SKM-1 (cell line): ENCODE results near the gene GNPTG.

Experiments
- DNase-seq: peaks from one replicate; lab custom pipeline; 2025; ENCODE audit not compliant: unreplicated experiment; lab: John Stamatoyannopoulos, UW

GNPTG gene

DNA sequence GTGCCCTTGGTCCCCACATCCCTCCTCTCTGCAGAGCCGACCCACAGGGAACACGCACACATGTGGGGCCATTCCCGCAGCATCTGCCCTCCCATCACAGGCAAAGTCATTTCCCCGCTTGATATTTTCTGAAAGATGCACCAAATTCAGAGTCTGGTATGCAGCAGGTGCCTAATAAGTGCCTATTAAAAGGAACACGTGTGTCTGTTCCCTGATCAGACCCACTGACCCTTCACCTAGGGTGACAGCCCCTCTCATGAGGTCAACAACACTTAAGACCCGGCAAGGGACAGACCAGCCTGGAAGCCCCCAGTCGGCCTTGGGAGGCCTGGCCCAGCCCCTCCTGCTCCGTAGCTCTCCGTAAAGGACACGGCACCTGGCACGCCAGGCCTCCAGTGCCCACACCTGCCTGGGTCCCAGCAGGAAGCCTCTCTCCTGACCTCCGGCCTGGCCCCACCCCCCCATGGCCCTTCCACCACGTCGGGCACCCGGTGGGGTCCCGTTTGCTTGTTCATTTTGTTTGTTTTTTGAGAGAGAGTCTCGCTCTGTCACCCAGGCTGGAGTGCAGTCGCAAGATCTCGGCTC, 42.7 kb downstream of the GNPTG start:
- no peak for DNase-seq

DNA sequence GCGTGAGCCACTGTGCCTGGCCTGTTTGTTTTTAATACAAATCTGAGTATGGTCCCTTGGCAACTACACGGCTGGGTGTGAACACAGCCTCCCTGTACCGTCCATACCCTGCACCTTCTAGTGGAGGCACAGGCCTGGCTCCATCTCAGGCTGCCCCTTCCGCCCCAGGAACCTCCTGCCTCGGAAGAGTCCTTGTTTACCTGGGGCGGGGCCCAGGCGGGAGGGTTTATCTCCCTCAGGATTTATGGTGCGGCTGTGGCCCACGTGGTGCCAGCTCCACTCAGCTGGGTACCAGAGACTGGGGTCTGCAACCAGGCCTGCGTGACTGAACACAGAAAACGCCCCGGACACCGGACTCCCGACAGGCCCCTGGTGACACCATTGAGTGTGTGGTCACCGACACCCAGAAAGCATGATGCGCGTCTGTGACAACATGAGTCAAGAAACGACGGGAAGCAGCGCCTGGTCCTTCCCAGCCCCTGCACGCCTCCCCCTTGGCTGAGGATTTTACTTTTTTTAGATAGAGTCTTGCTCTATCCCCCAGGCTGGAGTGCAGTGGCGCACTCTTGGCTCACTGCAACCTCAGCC, 43.8 kb downstream of the GNPTG start:
- DNase-seq = no peak

DNA sequence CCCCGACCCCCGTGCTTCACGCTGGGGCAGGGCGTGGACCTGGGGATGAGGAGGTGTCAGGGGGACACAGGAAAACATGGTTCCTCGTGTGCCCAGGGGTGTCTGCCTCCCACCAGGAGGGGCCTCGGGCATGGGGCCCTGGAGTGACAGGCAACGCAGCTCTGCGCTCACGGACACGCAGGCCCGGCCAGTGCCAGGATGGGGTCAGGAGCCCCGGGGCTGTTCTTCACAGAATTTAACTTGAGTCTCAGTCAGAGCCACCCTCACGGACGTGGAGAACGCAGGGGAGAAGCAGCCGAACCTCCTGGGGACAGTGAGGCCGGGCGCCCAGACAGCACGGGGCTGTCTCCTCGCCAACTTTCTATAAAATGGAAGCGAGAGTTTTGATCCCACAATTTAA, 46.0 kb downstream of the GNPTG start:
- no peak for DNase-seq

DNA sequence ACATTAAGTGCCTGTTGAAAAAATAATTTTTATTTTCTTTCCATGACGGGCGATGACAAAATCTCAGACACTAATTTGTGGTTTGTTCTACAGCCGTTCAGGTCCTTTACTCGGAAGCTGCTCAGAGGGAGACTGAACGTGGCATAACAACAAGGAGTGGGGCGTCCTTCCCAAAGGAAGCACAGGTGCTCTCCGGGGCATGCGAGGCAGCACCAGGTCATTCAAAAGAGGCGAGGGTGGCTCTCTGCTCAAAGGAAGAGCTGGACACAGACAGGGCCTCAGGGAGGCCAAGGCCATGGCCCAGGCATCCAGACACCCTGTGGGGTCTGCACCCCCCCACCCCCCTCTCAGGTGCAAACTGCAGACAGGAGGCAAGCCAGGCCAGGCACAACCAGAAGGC, 46.6 kb downstream of the GNPTG start:
- DNase-seq = no peak

DNA sequence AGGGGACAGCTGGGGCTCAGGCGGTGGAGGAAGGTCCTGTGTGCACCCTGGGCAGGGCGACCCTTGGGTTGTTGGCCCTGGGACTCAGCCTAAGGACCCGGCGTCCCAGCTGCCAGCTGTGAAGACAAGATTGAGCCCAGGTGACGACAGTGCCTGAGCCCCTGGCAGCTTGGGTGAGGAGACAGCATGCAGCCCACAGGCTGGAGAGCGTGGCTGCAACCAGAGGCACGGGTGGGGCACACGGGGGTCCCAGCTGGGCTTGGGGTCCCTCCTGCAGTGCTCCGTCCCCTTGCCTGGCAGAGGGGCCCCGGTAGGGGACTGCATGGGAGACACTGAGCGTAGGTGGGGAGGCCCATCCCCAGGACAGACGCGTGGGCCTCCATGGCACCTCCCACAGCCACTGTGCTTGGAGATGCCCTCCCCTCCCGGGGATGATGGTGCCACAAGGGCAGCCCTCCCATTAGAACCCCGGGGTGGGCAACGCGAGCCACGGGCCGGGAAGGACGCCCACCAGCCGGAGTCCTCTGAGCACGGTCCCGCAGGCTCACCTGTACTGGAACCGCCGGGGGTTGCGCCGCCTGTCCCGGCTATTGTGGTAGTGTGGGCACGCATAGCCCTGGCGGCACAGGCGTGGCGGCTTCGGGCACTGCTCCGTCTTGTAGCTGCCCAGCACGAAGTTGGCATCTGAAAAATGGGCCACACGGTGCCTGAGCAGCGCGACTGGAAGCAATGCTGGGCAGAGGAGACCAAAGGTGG, 47.3 kb downstream of the GNPTG start:
- no peak for DNase-seq

DNA sequence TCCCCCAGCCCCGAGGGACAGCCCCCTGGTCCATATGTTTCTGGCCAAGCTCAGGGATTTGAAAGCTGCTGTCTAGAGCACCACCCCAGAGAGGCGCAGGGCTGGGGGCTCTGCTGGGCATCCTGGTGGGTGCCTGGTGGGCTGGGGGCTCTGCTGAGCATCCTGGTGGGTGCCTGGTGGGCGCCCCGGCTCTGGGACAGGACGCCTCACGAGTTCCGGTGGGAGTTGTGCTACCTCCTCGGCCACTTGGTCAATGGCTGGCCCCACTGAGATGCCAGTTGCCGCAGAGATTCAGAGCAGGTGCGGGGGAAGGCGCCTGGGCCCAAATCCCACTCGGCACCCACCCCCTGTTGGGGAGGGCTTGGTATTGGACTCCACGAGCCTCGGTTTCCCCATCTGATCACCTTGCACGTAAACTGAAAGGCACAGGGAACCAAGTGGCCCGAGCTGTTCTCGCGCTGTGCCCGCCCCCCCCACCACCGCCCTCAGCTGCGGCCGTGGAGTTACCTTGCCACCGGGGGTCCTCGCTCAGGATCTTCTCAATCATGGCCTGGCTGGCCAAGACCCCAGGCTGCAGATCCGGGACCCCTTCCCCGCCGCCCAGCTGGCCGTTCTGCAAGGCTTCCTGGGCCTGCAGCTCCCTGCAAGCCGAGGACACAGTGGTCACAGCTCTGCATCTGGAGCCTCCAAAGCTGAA, 49.5 kb downstream of the GNPTG start:
- no peak for DNase-seq

DNA sequence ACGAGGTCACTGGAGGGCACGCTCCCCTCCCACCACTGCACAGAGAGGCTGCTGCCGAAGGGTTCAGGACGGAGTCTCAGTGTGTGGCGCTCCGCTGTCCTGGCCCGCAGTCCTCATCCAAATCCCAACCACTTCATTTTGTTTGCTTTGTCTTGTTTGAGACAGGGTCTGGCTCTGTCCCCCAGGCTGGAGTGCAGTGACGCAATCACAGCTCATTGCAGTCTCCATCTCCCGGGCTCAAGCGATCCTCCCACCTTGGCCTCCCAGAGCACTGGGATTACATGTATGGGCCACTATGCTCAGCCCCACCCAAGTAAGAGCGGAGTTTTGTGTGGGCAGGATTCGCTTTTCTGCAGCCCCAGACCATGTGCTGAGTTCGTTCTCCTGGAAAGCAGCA, 50.0 kb downstream of the GNPTG start:
- no peak for DNase-seq

DNA sequence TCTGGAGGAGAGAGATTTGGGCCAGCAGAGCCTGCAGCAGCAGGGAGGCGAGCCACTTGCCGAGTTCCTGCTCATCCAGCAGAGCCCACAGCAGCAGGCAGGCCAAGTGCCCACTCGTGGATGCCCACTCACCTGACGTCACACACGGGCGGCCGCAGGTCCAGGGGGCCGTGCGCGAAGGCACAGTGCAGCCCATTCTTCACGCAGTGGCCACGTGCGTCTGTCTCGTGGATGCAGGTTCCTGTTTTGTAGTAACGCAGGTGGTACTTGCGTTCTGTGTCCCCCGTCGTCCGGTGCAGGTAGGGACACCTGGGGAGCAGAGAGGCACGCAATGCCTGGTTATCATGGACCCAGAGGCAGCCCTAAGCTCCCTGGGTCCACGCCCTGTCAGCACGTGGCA, 51.3 kb downstream of the GNPTG start:
- no peak for DNase-seq

DNA sequence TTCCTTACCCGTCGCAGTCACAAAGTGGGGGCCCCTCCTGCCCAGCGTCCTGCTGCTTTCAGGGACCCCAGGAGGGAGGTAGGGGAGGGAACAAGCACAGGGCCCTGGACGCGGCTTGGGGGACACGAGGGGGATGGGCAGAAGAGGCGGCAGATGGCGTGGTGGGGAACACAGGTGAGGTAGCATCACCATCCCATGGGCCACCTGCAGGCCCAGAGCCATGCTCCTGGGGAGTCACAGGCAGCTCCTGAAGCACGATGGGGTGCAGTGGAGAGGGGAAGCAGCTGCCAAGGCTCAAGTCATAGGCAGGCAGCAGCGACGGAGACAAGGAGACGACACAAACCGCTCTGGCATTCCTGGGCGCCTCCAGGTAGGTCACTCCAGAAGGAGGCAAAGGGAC, 52.0 kb downstream of the GNPTG start:
- no peak for DNase-seq

DNA sequence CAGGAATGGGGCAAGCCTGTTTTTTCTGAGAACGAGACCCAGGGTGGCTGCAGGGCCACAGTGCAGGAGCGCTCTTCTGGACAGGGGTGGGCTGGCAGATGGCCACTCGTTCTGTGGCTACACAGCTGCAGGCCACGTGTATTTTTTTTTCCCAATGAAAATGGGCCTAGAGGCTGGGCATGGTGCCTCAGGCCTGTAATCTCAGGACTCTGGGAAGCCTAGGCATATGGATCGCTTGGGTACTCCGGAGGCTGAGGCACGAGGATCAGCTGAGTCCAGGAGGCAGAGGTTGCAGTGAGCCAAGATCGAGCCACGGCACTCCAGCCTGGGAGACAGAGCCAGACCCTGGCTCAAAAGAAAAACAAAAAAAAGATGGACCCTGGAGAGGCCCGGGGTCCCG, 56.0 kb downstream of the GNPTG start:
- DNase-seq = no peak

DNA sequence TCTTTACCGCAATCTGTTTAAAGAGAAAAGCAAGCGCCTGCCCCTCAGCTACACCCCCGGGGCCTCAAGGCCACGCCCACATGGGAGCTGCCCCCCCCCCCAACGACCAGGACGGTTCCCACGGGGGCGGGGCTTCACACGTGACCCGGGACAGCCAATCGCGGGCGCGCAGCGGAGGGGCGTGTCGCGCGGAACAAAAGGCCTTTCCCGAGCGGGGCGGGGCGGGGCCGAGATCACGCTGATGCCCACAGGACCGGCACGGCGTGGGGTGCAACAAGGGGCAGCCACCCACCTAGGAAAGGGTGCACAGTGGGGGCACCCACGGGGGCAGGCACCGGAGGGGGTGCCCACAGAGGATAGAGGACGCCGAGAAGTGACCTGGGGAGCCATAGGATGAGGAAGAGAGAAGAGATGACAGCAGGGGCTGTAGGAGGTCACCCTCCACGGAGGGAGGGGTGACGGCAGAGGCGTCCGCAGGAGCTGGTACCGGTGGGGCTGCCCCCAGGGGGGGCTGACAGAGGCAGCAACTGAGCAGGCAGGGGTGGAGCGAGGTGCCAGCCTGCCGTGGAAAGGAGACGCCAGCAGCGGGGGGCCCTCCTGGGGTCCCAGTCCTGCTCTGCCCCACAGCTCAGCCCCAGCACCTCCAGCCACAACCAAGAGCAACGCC, 56.6 kb downstream of the GNPTG start:
- DNase-seq = peak; percentile 56

DNA sequence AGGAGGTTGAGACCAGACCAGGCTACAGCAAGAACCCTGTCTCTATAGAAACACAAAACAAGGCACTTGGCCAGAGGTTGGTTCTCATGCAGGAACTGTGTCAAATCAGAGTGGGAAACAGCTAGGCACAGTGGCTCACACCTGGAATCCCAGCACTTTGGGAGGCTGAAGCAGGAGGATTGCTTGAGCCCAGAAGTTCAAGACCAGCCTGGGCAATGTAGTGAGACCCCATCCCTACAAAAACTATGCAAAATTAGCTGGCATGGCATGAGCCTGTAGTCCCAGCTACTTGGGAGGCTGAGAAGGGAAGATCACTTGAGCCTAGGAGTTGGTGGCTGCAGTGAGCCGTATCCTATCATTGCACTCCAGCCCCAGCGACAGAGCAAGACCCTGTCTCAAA, 61.1 kb downstream of the GNPTG start:
- no peak for DNase-seq
